Stomach (tissue), 4 donors: Measurements from ENCODE around the gene CEP20.

Source experiments
- EP300 ChIP-seq: sonication (generic); formaldehyde crosslinking; IDR thresholded peaks from one replicate; pipeline ENCODE4 v1.6.1; 2017; ENCODE audit warnings: antibody characterized with exemption
- POLR2A ChIP-seq, 4 donors: fragments of 450-650 bp; IDR thresholded peaks; one replicate each; pipeline ENCODE4 v1.6.1; 2016; ENCODE audit warnings: antibody characterized with exemption in 4 of 4, control low read depth in 2 of 4, mild to moderate bottlenecking in 1 of 4, moderate library complexity in 1 of 4
- POLR2AphosphoS5 ChIP-seq, 3 donors: sonication (generic); formaldehyde crosslinking; IDR thresholded peaks; one replicate each; pipeline ENCODE4 v1.6.1; 2016; ENCODE audit warnings: antibody characterized with exemption in 3 of 3
- TF ChIP-seq, protein P1 (sequence below), 7 experiments: fragments of 450-650 bp in 4 of 7; fragments of 200-600 bp in 3 of 7; sonication (generic) in 3 of 7; IDR thresholded peaks; one replicate each; pipeline ENCODE4 v1.5.1; 2016 to 2019; ENCODE audit warnings: antibody characterized with exemption in 7 of 7, control low read depth in 2 of 7, mild to moderate bottlenecking in 1 of 7

DNA sequence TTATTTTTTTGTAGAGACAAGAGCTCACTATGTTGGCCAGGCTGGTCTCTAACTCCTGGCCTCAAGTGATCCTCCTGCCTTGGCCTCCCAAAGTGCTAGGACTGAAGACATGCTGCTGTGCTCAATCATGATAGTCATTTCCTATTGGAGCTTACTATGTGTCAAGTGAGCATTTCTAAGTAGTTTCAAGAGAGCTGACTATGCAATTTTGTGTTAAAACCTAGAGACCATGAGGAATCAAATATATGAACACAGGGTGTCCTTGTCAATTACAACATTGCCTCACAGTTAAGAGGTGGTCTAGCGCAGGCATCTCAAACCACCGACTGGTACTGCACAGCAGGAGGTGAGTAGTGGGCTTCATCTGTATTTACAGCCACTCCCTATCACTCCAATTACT lies 69.4 kb downstream of the CEP20 start:
- TF ChIP-seq, protein P1, sequence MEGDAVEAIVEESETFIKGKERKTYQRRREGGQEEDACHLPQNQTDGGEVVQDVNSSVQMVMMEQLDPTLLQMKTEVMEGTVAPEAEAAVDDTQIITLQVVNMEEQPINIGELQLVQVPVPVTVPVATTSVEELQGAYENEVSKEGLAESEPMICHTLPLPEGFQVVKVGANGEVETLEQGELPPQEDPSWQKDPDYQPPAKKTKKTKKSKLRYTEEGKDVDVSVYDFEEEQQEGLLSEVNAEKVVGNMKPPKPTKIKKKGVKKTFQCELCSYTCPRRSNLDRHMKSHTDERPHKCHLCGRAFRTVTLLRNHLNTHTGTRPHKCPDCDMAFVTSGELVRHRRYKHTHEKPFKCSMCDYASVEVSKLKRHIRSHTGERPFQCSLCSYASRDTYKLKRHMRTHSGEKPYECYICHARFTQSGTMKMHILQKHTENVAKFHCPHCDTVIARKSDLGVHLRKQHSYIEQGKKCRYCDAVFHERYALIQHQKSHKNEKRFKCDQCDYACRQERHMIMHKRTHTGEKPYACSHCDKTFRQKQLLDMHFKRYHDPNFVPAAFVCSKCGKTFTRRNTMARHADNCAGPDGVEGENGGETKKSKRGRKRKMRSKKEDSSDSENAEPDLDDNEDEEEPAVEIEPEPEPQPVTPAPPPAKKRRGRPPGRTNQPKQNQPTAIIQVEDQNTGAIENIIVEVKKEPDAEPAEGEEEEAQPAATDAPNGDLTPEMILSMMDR (IDR thresholded peaks at IDR 0.05), result no peak
- no peak for TF ChIP-seq EP300
- TF ChIP-seq POLR2AphosphoS5 (IDR thresholded peaks at IDR 0.05), result no peak
- no peak for TF ChIP-seq POLR2A (IDR thresholded peaks at IDR 0.05)
